ENCODE results near the gene F12.
A peak's percentile ranks its signal among the peaks of the same experiment; 100 is the strongest.

The F12 gene

DNA sequence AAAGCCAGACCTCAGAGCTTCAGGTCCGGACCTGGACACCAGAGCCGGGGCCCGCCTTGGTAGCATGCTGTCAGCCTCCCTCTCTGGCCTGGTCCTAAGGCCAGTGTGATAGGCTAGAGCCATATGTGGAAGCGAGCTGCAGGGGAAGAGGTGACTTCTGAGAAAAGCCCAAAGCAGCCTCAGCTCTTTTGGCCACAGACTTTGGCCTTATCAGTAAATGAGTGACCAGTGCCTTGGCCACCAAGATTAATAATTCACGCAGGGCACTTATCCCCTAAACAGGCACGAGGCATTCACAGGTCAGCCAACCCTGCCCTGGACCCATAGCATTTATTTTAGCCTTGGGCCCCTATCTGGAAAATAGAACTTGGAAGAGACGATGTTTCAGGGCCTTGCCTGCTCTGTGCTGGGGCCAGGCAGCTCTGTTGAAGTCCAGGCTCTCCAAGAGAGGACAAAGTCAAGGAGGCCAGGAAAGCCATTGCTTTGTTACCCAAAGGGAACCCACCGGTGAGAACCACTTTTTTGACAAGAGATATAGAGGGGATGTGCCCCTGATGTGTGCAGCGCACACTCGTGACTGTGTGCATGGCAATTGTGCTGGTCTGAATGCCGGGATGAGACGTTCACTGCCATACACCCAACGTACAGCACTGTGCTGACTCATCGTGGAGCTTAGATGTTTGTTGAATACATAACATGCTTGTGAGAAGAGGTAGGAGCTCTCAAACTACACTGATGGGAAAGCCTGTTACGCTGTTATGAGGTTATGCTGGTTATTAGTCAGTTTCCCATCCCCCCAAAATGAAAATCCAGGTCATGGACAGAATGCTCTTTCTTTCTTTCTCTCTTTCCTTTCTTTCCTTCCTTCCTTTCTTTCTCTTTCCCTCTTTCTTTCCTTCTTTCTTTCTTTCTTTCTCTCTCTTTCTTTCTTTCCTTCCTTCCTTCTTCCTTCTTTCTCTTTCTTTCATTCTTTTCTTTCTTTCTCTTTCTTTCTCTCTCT lies 30.2 kb downstream of the F12 start (continued):
- no peak for TF ChIP-seq ZNF239 (tag by site-specific recombination; IDR thresholded peaks at IDR 0.05)
- TF ChIP-seq, protein P1, sequence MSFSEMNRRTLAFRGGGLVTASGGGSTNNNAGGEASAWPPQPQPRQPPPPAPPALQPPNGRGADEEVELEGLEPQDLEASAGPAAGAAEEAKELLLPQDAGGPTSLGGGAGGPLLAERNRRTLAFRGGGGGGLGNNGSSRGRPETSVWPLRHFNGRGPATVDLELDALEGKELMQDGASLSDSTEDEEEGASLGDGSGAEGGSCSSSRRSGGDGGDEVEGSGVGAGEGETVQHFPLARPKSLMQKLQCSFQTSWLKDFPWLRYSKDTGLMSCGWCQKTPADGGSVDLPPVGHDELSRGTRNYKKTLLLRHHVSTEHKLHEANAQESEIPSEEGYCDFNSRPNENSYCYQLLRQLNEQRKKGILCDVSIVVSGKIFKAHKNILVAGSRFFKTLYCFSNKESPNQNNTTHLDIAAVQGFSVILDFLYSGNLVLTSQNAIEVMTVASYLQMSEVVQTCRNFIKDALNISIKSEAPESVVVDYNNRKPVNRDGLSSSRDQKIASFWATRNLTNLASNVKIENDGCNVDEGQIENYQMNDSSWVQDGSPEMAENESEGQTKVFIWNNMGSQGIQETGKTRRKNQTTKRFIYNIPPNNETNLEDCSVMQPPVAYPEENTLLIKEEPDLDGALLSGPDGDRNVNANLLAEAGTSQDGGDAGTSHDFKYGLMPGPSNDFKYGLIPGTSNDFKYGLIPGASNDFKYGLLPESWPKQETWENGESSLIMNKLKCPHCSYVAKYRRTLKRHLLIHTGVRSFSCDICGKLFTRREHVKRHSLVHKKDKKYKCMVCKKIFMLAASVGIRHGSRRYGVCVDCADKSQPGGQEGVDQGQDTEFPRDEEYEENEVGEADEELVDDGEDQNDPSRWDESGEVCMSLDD (tag by site-specific recombination; IDR thresholded peaks at IDR 0.05), result no peak
- TF ChIP-seq KLF1 (tag by site-specific recombination; IDR thresholded peaks at IDR 0.05), result no peak
- TF ChIP-seq ZNF423 (tag by site-specific recombination; IDR thresholded peaks at IDR 0.05), result no peak
- TF ChIP-seq, protein P2, sequence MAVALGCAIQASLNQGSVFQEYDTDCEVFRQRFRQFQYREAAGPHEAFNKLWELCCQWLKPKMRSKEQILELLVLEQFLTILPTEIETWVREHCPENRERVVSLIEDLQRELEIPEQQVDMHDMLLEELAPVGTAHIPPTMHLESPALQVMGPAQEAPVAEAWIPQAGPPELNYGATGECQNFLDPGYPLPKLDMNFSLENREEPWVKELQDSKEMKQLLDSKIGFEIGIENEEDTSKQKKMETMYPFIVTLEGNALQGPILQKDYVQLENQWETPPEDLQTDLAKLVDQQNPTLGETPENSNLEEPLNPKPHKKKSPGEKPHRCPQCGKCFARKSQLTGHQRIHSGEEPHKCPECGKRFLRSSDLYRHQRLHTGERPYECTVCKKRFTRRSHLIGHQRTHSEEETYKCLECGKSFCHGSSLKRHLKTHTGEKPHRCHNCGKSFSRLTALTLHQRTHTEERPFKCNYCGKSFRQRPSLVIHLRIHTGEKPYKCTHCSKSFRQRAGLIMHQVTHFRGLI (tag by site-specific recombination; IDR thresholded peaks at IDR 0.05), result no peak
- TF ChIP-seq, protein P3, sequence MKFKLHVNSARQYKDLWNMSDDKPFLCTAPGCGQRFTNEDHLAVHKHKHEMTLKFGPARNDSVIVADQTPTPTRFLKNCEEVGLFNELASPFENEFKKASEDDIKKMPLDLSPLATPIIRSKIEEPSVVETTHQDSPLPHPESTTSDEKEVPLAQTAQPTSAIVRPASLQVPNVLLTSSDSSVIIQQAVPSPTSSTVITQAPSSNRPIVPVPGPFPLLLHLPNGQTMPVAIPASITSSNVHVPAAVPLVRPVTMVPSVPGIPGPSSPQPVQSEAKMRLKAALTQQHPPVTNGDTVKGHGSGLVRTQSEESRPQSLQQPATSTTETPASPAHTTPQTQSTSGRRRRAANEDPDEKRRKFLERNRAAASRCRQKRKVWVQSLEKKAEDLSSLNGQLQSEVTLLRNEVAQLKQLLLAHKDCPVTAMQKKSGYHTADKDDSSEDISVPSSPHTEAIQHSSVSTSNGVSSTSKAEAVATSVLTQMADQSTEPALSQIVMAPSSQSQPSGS (tag by site-specific recombination; IDR thresholded peaks at IDR 0.05; ENCODE audit: low read depth), result no peak
- no peak for TF ChIP-seq GLIS2 (tag by site-specific recombination; IDR thresholded peaks at IDR 0.05)
- no peak for TF ChIP-seq GFI1B (tag by site-specific recombination; IDR thresholded peaks at IDR 0.05)
- TF ChIP-seq ZNF626 (tag by site-specific recombination; IDR thresholded peaks at IDR 0.05), result no peak
- no peak for TF ChIP-seq ZNF549 (tag by site-specific recombination; IDR thresholded peaks at IDR 0.05)
- no peak; the same call in 1 of the 2 replicates for TF ChIP-seq SCRT2 (tag by site-specific recombination; IDR thresholded peaks at IDR 0.05)
- no peak for TF ChIP-seq ZNF324 (tag by site-specific recombination; IDR thresholded peaks at IDR 0.05)
- TF ChIP-seq ZNF548 (tag by site-specific recombination; IDR thresholded peaks at IDR 0.05), result no peak
- TF ChIP-seq, protein P4, sequence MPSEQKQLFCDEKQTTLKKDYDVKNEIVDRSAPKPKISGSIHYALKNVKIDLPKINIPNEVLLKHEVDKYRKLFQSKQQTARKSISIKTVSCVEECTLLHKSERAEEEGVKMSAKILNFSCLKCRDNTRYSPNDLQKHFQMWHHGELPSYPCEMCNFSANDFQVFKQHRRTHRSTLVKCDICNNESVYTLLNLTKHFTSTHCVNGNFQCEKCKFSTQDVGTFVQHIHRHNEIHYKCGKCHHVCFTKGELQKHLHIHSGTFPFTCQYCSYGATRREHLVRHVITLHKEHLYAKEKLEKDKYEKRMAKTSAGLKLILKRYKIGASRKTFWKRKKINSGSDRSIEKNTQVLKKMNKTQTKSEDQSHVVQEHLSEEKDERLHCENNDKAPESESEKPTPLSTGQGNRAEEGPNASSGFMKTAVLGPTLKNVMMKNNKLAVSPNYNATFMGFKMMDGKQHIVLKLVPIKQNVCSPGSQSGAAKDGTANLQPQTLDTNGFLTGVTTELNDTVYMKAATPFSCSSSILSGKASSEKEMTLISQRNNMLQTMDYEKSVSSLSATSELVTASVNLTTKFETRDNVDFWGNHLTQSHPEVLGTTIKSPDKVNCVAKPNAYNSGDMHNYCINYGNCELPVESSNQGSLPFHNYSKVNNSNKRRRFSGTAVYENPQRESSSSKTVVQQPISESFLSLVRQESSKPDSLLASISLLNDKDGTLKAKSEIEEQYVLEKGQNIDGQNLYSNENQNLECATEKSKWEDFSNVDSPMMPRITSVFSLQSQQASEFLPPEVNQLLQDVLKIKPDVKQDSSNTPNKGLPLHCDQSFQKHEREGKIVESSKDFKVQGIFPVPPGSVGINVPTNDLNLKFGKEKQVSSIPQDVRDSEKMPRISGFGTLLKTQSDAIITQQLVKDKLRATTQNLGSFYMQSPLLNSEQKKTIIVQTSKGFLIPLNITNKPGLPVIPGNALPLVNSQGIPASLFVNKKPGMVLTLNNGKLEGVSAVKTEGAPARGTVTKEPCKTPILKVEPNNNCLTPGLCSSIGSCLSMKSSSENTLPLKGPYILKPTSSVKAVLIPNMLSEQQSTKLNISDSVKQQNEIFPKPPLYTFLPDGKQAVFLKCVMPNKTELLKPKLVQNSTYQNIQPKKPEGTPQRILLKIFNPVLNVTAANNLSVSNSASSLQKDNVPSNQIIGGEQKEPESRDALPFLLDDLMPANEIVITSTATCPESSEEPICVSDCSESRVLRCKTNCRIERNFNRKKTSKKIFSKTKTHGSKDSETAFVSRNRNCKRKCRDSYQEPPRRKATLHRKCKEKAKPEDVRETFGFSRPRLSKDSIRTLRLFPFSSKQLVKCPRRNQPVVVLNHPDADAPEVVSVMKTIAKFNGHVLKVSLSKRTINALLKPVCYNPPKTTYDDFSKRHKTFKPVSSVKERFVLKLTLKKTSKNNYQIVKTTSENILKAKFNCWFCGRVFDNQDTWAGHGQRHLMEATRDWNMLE (tag by site-specific recombination; conservative IDR thresholded peaks at IDR 0.05; ENCODE audit: low read depth), result no peak
- no peak for TF ChIP-seq ZNF174 (tag by site-specific recombination; IDR thresholded peaks at IDR 0.05)
- TF ChIP-seq, protein P5, sequence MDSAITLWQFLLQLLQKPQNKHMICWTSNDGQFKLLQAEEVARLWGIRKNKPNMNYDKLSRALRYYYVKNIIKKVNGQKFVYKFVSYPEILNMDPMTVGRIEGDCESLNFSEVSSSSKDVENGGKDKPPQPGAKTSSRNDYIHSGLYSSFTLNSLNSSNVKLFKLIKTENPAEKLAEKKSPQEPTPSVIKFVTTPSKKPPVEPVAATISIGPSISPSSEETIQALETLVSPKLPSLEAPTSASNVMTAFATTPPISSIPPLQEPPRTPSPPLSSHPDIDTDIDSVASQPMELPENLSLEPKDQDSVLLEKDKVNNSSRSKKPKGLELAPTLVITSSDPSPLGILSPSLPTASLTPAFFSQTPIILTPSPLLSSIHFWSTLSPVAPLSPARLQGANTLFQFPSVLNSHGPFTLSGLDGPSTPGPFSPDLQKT (IDR thresholded peaks at IDR 0.05; ENCODE audit: borderline replicate concordance, low read depth, low read length), result no peak
- TF ChIP-seq, protein P6, sequence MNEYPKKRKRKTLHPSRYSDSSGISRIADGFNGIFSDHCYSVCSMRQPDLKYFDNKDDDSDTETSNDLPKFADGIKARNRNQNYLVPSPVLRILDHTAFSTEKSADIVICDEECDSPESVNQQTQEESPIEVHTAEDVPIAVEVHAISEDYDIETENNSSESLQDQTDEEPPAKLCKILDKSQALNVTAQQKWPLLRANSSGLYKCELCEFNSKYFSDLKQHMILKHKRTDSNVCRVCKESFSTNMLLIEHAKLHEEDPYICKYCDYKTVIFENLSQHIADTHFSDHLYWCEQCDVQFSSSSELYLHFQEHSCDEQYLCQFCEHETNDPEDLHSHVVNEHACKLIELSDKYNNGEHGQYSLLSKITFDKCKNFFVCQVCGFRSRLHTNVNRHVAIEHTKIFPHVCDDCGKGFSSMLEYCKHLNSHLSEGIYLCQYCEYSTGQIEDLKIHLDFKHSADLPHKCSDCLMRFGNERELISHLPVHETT (tag by site-specific recombination; IDR thresholded peaks at IDR 0.05), result peak; percentile 38; the same call in 1 of the 2 replicates
- no peak for TF ChIP-seq ZNF341 (tag by site-specific recombination; IDR thresholded peaks at IDR 0.05; ENCODE audit: low read depth)
- TF ChIP-seq, protein P7, sequence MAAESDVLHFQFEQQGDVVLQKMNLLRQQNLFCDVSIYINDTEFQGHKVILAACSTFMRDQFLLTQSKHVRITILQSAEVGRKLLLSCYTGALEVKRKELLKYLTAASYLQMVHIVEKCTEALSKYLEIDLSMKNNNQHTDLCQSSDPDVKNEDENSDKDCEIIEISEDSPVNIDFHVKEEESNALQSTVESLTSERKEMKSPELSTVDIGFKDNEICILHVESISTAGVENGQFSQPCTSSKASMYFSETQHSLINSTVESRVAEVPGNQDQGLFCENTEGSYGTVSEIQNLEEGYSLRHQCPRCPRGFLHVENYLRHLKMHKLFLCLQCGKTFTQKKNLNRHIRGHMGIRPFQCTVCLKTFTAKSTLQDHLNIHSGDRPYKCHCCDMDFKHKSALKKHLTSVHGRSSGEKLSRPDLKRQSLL (tag by site-specific recombination; IDR thresholded peaks at IDR 0.05), result no peak
- TF ChIP-seq ZNF837 (tag by site-specific recombination; IDR thresholded peaks at IDR 0.05), result no peak
- TF ChIP-seq, protein P8, sequence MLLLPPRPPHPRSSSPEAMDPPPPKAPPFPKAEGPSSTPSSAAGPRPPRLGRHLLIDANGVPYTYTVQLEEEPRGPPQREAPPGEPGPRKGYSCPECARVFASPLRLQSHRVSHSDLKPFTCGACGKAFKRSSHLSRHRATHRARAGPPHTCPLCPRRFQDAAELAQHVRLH (tag by site-specific recombination; IDR thresholded peaks at IDR 0.05), result no peak
- TF ChIP-seq ZNF140 (tag by site-specific recombination; IDR thresholded peaks at IDR 0.05), result no peak
- no peak for TF ChIP-seq FEZF1 (tag by site-specific recombination; IDR thresholded peaks at IDR 0.05)

Measured in HEK293 (cell line).